Measurements from ENCODE around the gene TIMM50.

Gene TIMM50

DNA sequence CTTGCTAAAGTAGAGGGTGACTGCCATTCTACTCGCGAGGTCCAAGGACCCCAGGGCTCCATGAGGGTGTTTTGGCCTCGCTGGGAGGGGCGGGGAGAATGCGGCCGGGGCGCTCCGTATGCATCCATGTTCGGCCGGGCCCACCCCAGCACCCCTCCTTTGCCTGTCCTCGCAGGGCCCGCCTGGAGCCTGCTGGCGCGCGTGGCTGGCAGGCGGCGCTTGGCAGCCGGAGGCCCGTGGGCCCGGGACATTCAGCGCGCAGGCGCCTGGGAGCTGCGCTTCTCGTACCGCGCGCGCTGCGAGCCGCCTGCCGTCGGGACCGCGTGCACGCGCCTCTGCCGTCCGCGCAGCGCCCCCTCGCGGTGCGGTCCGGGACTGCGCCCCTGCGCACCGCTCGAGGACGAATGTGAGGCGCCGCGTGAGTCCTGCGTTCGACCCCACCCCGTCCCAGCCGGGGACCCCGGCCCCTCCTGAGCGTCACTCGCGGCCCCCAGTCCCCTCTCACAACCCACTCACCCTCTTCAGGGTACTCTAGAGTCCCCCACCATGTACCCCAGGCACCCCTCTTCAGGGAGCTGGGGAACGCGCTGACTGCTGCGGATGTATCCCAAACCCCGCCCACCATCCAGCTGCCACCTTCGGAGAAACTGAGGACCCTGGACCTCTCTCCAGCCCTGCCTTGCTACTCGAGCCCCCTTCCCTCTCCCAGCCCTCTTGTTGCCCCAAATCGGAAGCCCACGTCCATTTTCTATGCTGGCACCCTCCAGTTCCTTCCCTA is 22.2 kb downstream of the TIMM50 start:
- no peak for DNase-seq

- DNase-seq: no peak
Measured at GRCh38 chr19:39506598-39506943, 25.9 kb downstream of the TIMM50 start.

DNA sequence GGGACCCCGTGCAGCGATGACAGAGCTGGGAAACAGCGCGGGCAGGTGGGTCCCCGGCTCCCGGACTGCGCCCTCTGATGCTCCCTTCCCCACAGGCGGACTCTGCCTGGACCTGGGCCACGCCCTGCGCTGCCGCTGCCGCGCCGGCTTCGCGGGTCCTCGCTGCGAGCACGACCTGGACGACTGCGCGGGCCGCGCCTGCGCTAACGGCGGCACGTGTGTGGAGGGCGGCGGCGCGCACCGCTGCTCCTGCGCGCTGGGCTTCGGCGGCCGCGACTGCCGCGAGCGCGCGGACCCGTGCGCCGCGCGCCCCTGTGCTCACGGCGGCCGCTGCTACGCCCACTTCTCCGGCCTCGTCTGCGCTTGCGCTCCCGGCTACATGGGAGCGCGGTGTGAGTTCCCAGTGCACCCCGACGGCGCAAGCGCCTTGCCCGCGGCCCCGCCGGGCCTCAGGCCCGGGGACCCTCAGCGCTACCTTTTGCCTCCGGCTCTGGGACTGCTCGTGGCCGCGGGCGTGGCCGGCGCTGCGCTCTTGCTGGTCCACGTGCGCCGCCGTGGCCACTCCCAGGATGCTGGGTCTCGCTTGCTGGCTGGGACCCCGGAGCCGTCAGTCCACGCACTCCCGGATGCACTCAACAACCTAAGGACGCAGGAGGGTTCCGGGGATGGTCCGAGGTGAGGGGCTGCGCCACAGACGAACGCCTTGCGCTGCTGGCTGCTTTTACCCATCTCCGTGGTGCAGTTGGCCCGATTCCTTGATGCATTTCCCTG is 26.5 kb downstream of the TIMM50 start:
- DNase-seq: peak; percentile 35

DNA sequence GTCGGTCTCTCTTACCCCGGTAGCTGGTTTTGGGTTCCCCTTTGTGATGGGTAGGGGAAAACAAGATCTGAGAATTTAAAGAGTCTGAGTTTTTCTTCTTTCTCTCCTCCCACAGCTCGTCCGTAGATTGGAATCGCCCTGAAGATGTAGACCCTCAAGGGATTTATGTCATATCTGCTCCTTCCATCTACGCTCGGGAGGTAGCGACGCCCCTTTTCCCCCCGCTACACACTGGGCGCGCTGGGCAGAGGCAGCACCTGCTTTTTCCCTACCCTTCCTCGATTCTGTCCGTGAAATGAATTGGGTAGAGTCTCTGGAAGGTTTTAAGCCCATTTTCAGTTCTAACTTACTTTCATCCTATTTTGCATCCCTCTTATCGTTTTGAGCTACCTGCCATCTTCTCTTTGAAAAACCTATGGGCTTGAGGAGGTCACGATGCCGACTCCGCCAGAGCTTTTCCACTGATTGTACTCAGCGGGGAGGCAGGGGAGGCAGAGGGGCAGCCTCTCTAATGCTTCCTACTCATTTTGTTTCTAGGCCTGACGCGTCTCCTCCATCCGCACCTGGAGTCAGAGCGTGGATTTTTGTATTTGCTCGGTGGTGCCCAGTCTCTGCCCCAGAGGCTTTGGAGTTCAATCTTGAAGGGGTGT is 27.2 kb downstream of the TIMM50 start:
- no peak for DNase-seq

DNA sequence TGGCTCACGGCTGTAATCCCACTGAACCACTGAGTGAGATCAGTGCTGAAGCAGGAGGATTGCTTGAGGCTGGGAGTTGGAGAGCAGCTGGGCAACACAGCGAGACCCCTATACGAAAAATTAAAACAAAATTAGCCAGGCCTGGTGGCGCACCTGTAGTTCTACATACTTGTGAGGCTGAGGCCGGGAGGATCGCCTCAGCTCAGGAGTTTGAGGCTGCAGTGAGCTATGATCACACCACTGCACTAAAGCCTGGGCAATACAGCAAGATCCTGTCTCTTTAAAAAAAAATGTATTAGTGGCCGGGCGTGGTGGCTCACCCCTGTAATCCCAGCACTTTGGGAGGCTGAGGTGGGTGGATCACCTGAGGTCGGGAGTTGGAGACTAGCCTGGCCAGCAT is 28.0 kb downstream of the TIMM50 start:
- DNase-seq: no peak

DNA sequence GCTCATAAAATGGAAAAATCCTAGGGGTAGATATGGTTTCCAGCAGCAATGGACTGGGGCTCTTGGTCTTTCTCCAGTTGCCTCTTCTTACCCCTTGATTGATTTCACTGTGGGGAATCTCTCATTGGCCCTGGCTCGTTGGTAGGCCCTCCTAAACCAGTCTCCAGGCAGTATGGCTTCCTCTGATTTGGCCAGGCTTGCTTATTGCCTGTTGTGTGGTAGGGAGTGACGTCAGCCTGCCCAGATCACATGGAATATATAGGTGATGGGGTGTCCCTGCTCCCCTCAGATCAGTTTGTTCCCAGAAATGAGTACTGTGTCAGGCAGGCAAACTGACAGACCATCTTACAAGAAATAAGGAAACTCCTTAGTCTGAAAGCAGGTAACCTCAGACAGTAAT is 28.6 kb downstream of the TIMM50 start:
- no peak for DNase-seq

DNA sequence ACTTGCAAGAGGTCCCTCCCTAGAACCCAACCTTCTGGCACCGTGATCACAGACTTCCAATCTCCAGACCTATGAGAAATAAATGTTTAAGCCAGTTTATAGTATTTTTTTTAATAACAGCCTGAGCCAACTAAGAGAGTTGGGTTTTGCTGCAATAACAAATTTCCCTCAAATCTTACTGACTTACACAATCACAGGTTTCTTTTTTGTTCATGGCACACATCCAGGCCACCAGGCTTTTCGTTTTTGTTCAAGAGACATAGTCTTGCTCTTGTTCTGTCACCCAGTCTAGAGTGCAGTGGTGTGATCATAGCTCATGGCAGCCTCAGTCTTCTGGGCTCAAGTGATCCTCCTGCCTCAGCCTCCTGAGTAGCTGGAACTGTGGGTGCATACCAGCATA is 32.4 kb downstream of the TIMM50 start:
- DNase-seq: no peak

GRCh38 chr19:39514840-39515550 is 34.4 kb downstream of the TIMM50 start, which contains the start of gene SELENOV:
TSS of gene SELENOV (plus strand) at chr19:39515139. CDS start at chr19:39515213, 74 bp downstream.
- DNase-seq: no peak

DNA sequence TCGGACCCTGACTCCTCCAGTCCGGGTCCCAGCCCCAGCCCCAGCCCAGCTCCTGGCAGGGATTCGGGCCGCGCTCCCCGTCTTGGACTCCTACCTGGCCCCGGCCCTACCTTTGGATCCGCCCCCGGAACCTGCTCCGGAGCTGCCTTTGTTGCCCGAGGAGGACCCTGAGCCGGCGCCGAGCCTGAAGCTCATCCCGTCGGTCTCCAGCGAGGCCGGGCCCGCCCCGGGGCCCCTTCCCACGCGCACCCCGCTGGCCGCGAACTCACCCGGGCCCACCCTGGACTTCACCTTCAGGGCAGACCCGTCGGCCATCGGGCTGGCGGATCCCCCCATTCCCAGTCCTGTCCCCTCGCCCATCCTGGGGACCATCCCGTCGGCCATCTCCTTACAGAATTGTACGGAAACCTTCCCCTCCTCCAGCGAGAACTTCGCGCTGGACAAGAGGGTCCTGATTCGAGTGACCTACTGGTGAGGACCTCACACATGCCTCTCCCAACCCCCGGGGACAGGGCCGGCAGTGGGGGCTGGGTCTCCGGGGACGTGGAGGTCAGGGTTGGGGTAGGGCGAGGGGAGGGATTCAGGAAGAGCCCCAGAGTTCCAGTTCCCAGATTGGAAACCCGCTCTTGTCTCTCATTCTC is 35.0 kb downstream of the TIMM50 start:
- DNase-seq: no peak

DNA sequence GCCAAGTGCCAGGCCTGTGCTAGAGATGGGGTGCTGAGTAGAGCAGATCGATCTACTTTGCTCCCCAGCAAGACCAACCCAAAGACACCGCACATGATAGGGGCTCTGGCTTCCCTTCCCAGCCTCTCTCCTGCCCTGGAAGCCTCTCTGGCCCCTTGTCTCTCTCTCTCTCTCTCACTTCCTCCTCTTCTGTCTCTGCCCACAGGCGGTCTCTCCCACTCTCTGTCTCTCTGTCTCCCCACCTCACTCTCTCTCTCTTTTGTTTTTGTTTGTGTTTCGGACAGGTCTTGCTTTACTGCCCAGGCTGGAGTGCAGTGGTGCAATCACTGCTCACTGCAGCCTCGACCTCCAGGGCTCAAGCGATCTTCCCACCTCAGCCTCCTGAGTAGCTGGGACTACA is 35.6 kb downstream of the TIMM50 start:
- no peak for DNase-seq

DNA sequence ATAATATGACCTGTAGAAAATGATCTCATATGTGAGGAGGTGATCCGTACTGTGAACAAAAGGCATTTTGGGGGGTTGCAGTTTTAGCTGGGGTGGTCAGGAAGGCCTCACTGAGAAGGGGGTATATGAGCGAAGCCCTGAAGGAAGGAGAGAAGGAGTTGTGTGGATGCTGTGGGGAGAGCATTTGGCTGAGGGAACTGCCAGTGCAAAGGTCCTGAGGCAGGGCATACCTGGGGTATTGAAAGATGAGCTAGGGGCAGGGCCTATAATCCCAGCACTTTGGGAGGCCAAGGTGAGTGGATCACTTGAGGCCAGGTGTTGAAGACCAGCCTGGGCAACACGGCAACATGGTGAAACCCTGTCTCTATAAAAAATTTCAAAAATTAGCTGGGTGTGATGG is 36.8 kb downstream of the TIMM50 start:
- DNase-seq: no peak

- no peak for DNase-seq
Measured at GRCh38 chr19:39518458-39518857, 37.8 kb downstream of the TIMM50 start.

GRCh38 chr19:39518975-39519374 is 38.3 kb downstream of the TIMM50 start:
- no peak for DNase-seq

GRCh38 chr19:39520541-39521484 is 40.2 kb downstream of the TIMM50 start:
- DNase-seq: no peak

DNA sequence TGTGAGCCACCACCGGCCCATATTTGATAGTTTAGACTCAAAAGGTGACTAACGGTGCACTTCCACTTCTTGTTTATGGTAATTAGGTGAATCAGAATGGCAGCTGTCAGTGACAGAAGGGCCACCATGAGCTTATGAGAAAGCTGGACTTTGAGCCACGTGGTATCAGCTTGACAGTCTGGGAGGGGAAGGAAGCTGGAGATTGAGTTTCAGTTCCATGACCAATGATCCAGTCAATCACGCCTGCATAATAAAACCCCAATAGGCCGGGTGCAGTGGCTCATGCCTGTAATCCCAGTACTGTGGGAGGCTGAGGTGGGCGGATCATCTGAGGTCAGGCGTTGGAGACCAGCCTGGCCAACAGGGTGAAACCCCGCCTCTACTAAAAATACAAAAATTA is 43.9 kb downstream of the TIMM50 start:
- no peak for DNase-seq

DNA sequence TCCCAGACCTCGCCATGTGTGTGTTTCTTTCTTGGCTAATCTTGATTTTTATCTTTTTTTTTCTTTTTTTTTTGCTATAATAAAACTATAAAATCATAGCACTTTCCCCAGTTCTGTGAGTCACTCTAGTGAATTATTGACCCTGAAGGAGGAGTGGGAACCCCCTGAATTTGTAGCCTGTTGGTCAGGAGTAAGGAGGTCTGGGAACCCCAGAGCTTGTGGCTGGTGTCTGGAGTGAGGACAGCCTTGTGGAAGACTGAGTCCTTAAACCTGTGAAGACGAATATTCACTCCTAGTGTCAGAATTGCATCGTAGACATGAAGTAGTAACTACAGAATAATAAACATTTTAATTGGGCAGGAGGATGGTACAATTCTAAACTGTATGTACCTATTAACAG is 44.6 kb downstream of the TIMM50 start:
- no peak for DNase-seq

DNA sequence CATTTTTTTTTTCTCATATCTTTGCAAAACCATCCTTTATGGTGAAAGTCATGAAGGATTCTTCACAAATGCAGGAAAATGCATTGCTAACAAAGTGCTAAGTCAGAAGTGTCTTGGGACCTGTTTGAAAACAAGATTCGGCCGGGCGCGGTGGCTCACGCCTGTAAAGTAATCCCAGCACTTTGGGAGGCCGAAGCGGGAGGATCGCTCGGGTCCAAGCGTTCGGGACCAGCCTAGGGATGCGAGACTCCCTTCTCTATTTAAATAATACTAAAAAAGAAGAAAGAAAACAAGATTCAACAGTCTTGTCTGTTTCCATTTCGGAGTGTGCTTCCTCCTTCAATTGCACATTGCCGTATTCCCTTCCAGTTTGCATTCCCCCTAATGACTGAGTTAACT is 51.2 kb downstream of the TIMM50 start:
- DNase-seq: no peak

DNA sequence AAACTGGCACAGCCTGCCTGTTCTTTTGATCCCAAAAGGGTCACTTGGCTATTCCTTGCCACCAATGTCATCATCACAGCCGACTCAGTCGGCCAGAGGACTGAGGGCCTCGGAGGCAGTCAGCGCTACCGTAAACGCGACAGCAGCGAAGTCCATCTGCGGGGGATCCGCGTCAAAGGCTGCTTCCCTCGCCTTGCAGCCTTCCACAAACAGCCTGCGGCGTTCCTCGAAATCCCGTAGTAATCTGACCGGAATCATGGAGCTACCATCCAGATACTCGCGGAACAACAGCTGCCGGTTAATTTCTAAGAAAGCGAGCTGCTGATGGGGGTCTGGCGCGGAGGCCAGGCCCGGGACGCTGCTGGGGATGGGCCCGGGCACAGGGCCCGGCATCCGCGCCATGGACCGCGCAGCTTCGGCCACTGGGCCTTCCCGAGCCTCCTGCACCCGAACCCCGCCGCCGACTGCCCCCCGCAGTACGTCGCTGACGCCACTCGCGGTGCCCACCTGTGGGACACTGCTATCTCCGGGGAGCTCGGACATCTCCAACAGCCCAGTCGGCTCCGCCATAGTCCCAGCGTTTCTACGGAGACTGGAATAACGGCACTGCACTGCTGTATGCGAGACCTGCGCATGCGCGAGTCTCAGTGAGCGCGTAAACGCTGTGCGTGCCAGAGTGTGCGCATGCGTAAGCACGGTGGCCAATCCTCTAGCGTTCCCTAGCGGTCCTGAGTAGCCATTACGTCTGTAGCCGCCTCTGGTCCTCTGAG is 51.8 kb downstream of the TIMM50 start, which contains the start of gene EID2B:
Gene EID2B, minus strand, starts transcription at position 620 of the 770 bp plus-strand sequence. Its CDS starts 50 bp downstream, at position 570.
- peak; percentile 93 for DNase-seq

DNA sequence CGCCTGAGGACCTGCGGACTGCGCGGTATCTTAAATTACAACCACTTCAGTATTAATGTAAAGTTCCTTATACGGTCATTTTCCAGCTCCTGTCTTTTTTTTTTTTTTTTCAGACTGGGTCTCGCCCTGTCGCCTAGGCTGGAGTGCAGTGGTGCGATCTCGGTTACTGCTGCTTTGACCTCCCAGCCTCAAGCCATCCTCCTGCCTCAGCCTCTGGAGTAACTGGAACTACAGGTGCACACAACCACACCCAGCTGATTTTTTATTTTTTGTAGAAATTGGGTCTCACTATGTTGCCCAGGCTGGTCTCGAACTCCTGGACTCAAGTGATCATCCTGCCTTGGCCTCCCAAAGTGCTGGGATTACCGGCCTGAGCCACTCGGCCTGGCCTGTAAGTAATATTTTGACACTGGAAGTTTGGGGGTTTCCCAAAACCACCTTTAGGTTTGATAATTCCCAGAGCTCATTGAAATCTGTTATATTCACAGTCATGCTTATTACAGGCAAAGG is 52.4 kb downstream of the TIMM50 start:
- DNase-seq: no peak

GRCh38 chr19:39533791-39534190 is 53.2 kb downstream of the TIMM50 start:
- no peak for DNase-seq

All from kidney glomerular epithelial cell (primary cell).